Activated CD8-positive, alpha-beta memory T cell treated with anti-CD3 and anti-CD28 coated beads for 4 hours (primary cell): ENCODE measurements around the gene NBPF11.
"Not testable (repeated sequence)": the region's sequence is repeated elsewhere in the genome, so short reads cannot be mapped to it uniquely, and the experiment has no call there.

Source experiments
- DNase-seq, 2 donors: peaks; one replicate each; pipeline ENCODE4 v3.0.0-alpha.2; 2020; ENCODE audit warnings: low read depth in 2 of 2

NBPF11 gene, protein sequence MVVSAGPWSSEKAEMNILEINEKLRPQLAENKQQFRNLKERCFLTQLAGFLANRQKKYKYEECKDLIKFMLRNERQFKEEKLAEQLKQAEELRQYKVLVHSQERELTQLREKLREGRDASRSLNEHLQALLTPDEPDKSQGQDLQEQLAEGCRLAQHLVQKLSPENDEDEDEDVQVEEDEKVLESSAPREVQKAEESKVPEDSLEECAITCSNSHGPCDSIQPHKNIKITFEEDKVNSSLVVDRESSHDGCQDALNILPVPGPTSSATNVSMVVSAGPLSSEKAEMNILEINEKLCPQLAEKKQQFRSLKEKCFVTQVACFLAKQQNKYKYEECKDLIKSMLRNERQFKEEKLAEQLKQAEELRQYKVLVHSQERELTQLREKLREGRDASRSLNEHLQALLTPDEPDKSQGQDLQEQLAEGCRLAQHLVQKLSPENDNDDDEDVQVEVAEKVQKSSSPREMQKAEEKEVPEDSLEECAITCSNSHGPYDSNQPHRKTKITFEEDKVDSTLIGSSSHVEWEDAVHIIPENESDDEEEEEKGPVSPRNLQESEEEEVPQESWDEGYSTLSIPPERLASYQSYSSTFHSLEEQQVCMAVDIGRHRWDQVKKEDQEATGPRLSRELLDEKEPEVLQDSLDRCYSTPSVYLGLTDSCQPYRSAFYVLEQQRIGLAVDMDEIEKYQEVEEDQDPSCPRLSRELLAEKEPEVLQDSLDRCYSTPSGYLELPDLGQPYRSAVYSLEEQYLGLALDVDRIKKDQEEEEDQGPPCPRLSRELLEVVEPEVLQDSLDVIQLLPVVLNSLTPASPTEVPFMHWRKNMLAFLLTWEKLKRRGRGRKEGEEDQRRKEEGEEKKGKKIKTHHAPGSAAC

DNA sequence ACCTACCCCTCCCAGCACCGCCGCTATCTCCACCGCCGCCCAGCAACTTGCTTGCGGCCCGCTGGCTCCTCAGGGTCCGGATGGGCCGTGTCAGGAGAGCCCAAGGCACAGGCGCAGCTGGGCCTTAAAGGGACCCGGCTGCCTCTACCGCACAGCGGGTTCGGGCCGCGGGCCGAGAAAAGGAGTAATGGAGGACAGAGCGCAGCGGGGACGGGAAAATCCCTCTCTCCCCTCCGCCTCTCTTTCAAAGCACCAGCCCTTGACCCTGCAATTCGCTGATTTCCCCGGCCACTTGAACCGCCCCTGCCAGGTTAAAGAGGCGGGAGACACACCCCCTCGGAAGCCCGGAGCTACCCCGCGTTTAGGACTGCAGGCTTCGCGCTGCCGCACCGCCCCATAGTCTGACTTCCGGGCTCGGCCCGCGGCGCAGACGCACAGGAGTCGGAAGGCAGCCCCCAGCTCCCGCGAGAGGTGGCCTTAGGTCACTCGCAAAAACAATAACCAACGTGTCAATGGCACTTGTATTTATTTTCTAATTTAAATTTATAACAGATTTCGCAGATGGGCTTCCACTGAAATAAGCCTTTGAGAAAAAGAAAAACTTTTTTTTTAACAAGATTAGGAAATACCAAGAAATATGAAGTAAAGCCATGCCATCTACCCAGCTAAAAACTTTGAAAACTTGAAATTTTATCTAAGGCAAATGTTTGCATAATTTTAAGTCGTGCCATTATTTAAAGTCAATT lies at the start of gene NBPF11:
TSS of gene NBPF11 (minus strand) at position 371 of the 746 bp plus-strand sequence. CDS start 25,278 bp downstream, outside the sequence.
- peak; percentile 60 to 70 for DNase-seq

DNA sequence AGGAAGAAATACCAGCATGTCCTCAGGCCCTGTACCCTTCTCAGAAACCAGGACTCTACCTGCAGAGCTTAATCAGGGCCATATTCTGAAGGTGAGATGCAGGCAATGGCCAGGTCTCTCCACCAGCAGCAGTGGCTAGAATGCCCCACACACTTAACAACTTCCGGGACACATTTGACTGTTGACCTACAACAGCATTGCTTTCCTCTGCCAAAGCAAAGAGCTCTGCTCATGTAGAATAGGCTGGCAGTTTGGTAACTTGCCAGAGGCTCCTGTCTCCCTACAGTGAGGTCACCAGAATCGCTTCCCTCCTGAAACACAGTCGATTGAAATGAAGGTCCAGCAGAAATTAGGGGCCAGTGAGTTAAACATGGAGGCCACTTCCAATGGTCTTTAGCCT lies 45.3 kb upstream of the NBPF11 start:
- not testable (repeated sequence) for DNase-seq

DNA sequence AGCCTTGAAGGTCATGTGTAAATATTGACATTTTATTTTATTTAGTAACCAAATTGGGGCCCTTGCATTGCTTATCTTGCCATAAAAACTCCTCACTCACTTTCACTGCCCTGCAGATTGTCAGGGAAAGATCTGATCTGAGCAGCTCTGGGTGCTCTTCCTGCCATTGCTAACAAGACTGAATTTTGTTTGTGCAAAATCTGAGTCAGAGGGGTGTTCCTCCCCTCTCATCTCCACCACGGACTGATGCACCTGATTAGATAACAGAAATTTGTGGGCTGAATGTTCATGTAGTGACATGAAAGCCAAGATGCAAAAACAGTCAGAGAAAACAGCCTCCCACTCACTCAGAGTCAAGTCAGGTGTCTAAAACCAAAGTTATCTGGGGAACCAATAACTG lies 44.9 kb upstream of the NBPF11 start:
- DNase-seq: not testable (repeated sequence)

DNA sequence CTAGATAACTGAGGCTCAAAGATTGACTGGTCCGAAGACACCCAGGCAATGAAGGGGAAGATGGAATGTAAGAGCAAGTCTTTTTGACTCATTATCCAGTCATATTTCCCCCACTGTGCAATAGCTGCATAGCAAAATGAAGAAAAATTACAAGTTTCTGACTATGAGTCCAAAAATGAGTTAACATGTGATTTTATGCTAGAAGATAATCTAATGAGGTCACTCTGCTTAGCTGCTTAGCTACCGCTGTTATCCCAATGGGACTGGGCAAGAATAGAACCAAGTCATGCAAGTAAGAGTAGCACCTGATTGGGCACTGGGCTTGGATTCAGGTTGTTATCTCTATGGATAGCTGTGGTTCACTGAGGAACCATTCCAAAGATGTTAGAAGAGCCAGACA lies 43.0 kb upstream of the NBPF11 start:
- not testable (repeated sequence) for DNase-seq

DNA sequence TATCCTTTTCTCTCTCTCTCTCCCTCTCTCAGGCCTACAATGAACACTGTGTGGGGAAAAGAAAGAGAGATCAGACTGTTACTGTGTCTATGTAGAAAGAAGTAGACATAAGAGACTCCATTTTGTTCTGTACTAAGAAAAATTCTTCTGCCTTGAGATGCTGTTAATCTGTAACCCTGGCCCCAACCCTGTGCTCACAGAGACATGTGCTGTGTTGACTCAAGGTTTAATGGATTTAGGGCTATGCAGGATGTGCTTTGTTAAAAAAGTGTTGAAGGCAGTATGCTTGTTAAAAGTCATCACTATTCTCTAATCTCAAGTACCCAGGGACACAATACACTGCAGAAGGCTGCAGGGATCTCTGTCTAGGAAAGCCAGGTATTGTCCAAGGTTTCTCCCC lies 36.7 kb upstream of the NBPF11 start:
- not testable (repeated sequence) for DNase-seq

DNA sequence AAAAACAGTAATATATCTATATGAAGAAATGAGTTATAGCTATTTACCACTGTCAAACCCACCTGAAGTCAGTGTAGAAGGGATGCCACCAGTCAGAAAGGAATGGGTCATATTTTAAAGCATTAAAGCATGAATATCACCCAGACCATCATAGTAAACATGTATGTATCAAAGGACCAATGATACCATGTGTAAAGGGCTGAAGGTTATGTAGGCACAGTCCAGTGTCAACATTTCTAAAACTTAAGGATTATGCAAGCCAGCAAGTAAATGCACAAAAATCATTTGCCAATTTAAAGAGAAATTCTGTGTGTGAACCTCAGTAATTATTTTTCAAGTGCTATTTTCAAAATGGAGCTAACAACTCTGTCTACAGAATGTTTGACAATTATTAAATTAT lies 26.6 kb upstream of the NBPF11 start:
- DNase-seq: not testable (repeated sequence)

DNA sequence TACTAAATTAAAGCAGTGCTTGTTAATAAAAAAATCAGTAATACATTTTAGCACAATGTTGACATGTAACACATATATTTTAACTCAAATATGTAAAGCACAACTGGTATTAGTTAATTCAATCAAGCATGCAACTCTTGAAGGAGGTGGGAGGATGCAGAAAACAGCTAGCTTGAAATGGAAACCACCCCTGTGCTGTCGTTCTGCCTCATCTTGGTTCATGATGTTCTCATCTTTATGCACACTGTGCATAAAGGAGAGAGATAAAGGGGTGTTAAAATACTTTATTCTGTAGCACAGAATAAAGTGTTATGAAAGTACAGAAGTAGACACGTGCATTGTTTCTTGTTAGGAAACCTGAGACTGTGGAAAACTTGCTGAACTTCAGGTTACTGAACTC lies 23.3 kb upstream of the NBPF11 start:
- DNase-seq: not testable (repeated sequence)

DNA sequence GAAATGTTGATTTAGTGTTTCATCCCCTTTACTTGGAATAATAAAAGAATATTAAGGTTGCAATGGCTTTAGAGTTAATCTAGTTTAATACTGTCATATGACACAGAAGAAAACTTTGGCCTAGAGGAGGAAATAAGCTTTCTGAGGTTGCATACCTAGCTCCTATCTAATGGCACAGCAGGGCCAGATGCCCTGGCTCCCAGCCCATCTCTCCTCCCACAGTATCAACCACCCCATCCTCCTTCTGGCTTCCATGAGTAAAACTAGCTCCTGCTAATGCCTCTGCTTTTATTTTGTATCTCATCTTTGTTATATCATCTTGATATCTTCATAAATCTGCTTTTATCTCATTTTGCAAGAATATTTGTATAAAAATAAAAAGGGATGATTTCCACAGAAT lies 19.9 kb upstream of the NBPF11 start:
- DNase-seq: not testable (repeated sequence)

DNA sequence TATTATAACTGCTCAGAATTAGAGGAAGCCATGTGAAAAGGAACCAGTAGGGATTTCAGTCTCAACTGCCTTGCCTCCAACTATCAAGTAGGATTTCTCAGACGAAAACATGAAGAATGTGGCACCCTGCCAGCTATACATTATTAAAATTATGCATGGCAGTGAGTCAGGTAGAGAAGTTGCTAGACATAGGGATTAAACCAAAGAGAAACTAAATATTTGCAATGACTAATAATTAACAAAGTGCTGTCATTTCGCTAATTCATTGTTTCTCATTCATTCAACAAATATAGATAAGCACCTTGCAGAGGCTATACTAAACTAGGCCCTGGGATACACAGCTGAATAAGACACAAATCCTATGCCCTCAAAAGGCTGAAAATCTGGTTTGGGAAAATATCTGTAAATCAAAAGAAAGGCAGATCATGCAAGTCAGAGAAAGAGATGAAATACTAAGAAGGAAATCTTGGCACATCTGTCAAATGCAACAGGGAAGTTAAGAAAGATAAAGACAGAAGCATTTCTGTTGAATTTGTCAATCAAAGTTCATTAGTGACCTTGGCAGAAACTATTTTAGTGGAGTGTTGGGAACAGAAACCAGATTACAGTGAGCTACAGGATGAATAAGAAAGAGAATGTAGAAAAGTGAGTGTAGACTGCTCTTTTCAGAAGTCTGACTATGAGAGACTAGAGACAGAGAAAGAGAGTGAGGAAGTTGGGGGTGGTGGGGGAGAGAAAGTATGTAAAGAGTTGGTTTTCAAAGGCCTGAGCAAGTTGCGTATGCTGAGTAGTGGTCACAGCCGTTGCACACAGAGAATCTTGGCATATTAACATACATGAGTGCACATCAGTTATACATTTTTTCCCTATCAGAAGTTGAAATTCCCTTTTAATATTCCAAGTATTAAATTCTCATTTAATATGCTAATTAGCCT lies 14.7 kb upstream of the NBPF11 start:
- DNase-seq: no peak

DNA sequence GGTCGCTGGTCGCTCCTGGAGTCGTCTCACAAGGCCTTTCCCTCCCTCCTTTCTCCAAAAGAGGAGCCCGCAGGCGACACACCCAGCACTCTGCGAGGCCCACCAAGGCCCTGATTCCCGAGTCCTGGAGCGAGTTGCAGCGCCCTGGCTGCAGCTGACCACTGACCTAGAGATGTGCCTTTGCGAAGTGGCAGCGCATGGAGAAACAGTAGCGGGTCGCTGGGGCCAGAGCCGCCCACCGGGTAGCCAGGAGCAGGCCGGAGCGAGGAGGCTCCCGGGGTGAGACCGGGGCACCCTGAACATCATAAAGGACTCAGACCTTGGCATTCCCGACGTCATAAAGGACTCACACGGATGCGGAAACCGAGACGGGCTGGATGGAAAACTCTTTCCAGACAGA lies 10.3 kb upstream of the NBPF11 start:
- DNase-seq: no peak

DNA sequence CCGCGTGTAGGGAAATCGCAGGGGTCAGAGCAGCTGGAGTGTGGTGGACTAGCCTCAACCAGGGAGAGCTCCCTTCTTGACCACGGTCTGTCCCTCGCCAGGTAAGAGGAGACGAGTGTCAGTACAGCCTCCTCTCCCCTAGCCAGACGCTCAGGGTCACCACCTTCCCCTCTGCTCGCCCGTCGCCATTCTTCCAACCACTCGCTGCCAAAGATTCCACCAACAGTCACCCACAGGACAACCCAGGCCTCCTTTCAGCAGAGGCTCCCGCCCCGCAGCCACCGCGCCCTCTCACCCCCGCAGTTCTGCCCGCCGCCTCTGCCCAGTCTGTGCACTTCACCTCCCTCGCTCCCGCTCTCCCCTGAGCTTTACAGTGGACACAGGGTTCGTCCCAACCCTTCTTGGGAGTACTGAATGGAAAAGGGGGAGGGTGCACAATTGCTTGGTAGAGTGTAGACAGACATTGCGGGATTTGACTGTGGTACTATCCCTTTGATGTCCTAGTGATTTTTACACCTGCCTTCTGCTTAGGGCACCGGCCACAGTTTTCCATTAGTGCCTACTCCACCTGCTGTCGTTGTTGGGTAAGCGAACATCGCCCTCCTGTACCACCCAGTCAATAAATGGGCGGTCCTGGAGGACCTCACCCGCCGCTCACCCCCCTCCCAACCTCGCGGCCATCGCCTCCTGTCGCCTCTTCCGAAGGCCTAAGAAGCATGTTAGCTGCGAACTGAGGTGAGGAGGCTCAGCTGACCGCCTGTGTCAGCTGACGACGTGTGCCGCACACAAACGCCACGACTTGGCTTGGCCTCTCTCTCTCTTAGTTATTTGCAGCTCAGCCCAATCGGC lies 9.2 kb upstream of the NBPF11 start:
- DNase-seq: no peak

DNA sequence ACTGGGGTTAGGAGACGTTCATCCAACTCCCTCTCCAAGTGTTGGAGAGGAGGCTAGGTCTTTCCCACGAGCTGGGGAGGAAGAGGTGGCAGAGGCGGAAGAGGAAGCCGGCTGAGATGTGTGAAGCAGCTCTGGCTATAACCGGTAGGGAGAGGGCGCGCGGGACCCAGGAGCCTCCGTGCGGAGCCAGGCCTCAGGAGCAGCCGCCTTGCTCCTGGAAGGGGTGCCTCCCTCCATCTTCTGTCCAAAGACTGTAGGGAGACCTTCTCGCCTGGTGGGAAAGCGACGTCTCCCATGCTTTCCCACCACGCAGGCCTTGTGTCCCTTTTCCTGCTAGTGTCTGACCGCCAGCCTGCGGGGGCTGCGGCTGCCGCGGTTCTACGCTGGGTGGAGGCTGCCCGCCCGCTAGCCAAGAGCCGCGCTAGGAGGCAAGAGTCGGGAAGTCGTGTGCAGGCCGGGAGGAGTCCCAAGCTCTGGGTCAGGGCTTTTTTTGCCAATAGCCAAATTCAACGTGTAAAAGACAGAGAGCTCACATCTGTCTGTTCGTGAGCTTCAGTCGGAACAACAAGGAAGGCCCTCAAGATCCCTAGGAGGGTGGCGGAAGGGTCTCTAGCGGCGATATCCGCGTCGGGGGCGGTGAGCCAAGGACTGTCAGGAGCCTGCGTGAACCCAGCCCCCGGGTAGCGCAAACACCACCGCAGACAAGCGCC lies 8.4 kb upstream of the NBPF11 start:
- no peak for DNase-seq

DNA sequence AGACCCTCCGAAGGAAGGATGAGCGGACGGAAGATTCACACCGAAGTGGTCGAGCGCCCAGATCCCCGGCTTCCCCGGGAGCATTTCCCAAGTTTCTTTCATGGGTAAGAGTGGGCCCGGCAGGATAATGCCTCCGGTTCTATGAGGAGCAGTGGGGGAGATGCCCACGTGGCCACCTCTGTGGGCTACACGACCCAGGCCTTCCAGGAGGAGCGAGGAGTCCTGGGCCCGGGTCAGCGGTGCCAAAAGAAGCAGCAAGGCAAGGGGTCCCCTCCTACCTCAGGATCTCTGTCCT lies 7.9 kb upstream of the NBPF11 start:
- no peak for DNase-seq

DNA sequence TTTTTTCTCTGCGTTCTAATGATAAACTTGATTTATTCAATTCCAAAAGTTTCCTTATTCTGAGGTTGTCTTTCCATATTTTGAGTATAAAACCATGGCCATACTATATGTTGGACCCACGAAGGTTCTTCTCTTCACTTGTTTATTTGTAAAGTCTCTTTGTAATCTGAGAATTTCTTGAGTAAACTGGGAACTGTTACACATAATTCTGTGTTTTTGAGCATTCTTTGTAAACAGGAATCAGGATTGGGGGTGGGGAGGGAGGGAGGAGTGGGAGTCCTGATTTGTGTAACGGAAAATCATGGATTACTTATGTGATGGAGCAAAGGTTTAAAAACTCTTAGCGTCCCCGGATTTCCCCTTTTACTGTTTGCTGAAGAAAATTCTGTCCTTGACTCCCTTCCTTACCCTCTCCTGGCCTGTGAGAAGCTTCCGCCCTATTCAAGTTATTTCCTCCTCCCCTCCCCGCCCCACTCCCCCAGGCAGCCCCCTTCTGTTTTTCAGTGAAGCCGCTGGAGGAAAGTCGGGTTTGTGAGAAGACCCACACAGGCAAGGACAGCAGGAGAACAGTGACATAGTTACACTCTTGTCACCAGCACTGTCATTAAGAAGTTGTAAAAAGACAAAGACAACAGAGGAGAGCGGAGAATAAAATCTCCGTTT lies 6.4 kb upstream of the NBPF11 start:
- no peak for DNase-seq

DNA sequence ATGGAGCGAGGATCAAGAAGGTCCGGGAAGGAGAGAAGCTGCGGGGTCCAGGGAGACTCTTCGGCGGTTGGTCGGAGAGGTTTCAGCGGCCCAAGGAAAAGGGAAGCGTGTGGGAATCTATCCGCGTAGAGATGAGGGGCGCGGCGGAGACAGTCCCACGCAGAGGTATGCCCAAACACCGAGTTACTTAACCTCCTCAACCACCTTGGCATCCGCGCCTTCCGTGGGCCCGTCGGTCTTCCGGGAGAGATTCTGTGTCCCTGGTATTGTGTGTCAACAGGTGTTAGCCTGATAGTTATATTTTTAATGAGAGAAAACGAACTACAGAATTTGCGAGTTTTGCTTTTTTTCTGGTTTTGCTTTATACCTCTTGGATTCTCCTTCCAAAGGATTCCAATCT lies 5.7 kb upstream of the NBPF11 start:
- not testable (repeated sequence) for DNase-seq

DNA sequence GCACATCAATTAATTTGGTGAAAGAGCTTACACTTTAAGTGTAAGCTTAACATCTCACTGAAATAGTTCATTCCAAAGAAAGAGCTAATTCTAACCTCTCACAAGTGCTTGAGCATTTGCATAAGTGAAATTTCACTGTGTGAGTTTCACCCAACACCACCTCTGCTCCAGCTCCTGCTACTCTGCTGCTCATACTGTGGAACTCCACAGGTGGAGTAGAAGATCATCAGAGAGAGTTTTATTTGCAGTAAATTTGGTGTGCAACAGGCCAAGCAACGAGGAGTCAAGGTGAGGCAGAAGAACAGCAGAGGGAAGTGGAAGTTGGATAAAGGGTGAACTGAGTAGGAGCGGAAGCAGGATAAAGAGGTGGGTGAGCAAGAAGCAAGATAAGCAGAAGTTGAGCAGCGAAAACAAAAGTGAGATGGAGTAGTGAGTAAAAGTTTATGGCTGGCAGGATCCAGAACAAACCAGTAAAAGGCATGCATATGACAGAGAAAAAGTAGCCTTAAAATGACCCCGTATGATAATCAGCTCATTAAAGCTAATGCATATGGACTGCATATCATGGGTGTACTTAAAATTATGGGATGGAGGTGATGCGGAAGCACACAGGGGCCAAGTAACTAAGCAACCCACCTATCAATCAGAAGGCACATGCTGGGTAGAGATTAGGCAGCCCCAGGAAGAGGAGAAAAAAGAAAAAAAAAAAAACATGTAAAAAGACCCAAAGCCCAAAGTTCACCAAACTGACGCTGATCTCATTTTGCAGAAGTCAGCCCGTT lies 3.6 kb upstream of the NBPF11 start:
- not testable (repeated sequence) for DNase-seq

DNA sequence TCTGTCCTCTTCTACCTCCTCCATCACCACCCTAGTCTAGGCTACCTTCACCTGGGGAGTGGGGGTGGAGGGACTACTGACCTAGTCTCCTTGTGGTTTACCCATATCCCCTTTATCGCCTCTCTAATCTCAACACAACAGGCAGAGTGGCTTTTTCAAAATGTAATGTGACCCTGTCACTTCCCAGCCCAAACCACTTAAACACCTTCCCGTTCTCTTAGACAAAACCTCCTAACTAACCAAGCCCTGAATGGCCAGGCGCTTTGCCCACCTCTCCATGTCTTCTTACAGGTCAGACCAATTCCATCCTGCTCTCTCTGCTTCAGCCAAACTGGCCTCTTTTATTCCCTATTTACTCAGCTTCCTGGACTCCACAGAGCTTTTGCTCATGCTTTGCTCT lies 714 bp upstream of the NBPF11 start:
- not testable (repeated sequence) for DNase-seq

DNA sequence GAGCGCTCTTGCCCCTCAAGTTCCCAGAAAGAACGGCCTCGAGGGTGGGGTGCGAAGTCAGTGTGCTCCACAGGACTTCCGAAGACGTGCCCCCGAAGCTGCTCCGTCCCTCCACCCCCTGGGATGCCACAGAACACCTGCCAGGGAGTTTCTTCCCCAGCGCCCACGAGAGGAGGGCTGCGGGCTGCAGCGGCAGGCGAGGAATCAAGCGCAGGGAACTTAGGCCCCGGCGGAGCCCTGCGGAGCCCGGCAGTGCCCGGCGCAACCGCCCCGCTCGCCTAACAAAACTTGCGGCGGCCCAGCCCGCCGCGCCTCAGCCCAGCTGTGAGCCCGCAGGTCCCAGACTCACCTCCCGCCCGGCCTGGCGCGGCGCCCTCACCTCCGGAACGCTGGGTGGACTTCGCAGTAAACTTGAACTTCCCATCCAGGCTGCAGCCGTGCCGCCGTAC lies 686 bp downstream of the NBPF11 start:
- not testable (repeated sequence) for DNase-seq
